ENCODE data around the gene UVRAG. TPM values are rescaled to one million over a fixed set of nuclear protein-coding genes. Genes with fewer than 3 reads are reported as not detected.

UVRAG gene
- total RNA-seq, 6 donors from 2014 or later = 23.3 to 72.3 (median 28.5) TPM

DNA sequence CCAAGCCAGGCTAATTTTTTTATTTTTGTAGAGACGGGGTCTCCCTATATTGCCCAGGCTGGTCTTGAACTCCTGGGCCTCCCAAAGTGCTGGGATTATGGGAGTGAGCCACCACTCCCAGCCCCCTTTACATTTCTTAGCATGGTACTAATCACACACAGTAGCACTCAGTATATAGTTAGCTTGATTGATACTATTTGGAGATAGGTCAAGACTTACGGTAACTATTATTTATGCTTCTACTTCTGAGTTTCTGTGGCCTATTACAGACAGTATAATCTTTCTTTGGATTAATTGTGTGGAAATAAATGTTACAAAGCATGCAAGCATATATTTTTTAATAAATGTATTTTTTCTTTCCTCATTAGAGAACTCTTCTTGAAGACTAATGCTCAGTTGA lies 192.2 kb downstream of the UVRAG start:
- TF ChIP-seq, protein P1, sequence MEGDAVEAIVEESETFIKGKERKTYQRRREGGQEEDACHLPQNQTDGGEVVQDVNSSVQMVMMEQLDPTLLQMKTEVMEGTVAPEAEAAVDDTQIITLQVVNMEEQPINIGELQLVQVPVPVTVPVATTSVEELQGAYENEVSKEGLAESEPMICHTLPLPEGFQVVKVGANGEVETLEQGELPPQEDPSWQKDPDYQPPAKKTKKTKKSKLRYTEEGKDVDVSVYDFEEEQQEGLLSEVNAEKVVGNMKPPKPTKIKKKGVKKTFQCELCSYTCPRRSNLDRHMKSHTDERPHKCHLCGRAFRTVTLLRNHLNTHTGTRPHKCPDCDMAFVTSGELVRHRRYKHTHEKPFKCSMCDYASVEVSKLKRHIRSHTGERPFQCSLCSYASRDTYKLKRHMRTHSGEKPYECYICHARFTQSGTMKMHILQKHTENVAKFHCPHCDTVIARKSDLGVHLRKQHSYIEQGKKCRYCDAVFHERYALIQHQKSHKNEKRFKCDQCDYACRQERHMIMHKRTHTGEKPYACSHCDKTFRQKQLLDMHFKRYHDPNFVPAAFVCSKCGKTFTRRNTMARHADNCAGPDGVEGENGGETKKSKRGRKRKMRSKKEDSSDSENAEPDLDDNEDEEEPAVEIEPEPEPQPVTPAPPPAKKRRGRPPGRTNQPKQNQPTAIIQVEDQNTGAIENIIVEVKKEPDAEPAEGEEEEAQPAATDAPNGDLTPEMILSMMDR (IDR thresholded peaks at IDR 0.05) = no peak
- TF ChIP-seq EP300 (IDR thresholded peaks at IDR 0.05) = no peak
- no peak for TF ChIP-seq POLR2A (IDR thresholded peaks at IDR 0.05)
- no peak for TF ChIP-seq POLR2AphosphoS5 (IDR thresholded peaks at IDR 0.05)
- Histone ChIP-seq H3K4me3 (no peak overlapping the region), H3K9me3 (no peaks in the 10 kb centered on the region), H3K27me3 (no peaks in the 10 kb centered on the region), H3K36me3 (peaks cover 7 to 35% (median 18%) of the 10 kb centered on the region in 4 donors), H3K4me1 (no peaks in the 10 kb centered on the region), H3K27ac (no peak overlapping the region)
- DNase-seq = no peak
- WGBS, 2 donors = 94 to 100% methylated on average over 2 of the region's 2 CpGs
- no peak for ATAC-seq (ENCODE audit: low FRiP score in 2 of 2)

GRCh38 chr11:76008474-76008873 lies 193.5 kb downstream of the UVRAG start:
- DNase-seq (no peak), ATAC-seq (ENCODE audit: low FRiP score in 2 of 2) (no peak)
- no peaks in the 10 kb centered on the region for H3K4me1 ChIP-seq
- no peak overlapping the region for H3K4me3 ChIP-seq
- H3K27me3 ChIP-seq = no peaks in the 10 kb centered on the region
- H3K36me3 ChIP-seq = peaks cover 7 to 35% (median 18%) of the 10 kb centered on the region in 4 donors
- H3K27ac ChIP-seq = no peak overlapping the region
- TF ChIP-seq POLR2A (IDR thresholded peaks at IDR 0.05) (no peak), POLR2AphosphoS5 (IDR thresholded peaks at IDR 0.05) (no peak), EP300 (IDR thresholded peaks at IDR 0.05) (no peak)
- TF ChIP-seq, protein P1 (IDR thresholded peaks at IDR 0.05) = no peak
- H3K9me3 ChIP-seq = no peaks in the 10 kb centered on the region
- 97 to 99% methylated on average over 2 of the region's 2 CpGs for WGBS, 2 donors

DNA sequence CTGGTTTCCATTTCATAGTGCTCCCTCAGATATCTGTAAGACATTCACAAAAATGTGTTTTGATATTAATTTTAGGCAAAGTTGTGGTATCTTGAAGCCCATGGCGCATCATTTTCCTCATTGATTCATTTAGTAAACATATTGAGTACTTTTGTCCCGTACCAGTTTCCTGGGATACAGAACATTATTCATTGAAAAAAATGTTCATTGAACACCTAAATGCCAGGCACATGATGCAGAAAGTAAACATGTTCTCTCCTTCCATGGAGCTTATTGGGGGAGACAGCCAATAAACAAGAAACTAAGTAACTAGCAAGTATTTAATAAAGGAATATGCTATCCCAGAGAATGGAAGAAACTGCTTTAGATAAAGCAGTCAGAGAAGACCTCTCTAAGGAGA lies 195.0 kb downstream of the UVRAG start:
- H3K27ac ChIP-seq = no peak overlapping the region
- H3K27me3 ChIP-seq = no peaks in the 10 kb centered on the region
- no peaks in the 10 kb centered on the region for H3K4me1 ChIP-seq
- ATAC-seq (ENCODE audit: low FRiP score in 2 of 2) (no peak), DNase-seq (no peak)
- no peaks in the 10 kb centered on the region for H3K9me3 ChIP-seq
- peaks cover 7 to 19% (median 9%) of the 10 kb centered on the region in 4 donors for H3K36me3 ChIP-seq
- TF ChIP-seq, protein P1 (IDR thresholded peaks at IDR 0.05) = no peak
- TF ChIP-seq EP300 (IDR thresholded peaks at IDR 0.05) = no peak
- no peak for TF ChIP-seq POLR2AphosphoS5 (IDR thresholded peaks at IDR 0.05)
- no peak for TF ChIP-seq POLR2A (IDR thresholded peaks at IDR 0.05)
- H3K4me3 ChIP-seq = no peak overlapping the region
- WGBS, 2 donors = 94 to 98% methylated on average over 2 of the region's 2 CpGs

DNA sequence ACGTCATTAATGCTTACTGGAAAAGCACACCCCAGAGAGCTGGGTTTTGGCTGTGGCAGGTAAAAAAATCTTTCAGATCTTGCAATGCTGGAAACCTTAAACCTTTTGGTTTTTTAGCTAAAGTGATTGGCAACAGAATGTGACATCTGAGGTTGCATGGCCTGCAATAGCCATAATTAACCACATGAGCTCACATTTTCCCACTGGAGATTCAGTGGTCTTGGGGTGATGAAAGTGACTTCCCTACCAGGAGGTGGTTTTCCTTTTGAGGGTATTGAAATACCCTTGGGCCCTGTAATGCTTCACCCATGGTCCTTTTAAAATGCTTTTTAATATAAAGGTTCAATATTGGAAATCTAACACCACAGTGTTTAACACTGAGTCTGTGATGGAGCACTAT lies 198.5 kb downstream of the UVRAG start:
- peaks cover 0 to 15% (median 0%) of the 10 kb centered on the region in 4 donors for H3K36me3 ChIP-seq
- ATAC-seq (ENCODE audit: low FRiP score in 2 of 2) (no peak), DNase-seq (no peak)
- no peaks in the 10 kb centered on the region for H3K9me3 ChIP-seq
- H3K4me3 ChIP-seq = no peak overlapping the region
- no peak overlapping the region for H3K27ac ChIP-seq
- H3K27me3 ChIP-seq = no peaks in the 10 kb centered on the region
- TF ChIP-seq, protein P1 (IDR thresholded peaks at IDR 0.05) = no peak
- TF ChIP-seq POLR2A (IDR thresholded peaks at IDR 0.05) = no peak
- no peak for TF ChIP-seq EP300 (IDR thresholded peaks at IDR 0.05)
- no peak for TF ChIP-seq POLR2AphosphoS5 (IDR thresholded peaks at IDR 0.05)
- H3K4me1 ChIP-seq = no peaks in the 10 kb centered on the region
- 89 to 92% methylated on average over 1 of the region's 1 CpG for WGBS, 2 donors

All from upper lobe of left lung (tissue), 6 donors.